DMS79 (cell line): Measurements from ENCODE around the gene PCDHB14.
"Not testable (repeated sequence)": the region's sequence is repeated elsewhere in the genome, so short reads cannot be mapped to it uniquely, and the experiment has no call there.

Experiments
- DNase-seq: peaks from one replicate; lab custom pipeline; 2025; lab: John Stamatoyannopoulos, UW

Gene PCDHB14

DNA sequence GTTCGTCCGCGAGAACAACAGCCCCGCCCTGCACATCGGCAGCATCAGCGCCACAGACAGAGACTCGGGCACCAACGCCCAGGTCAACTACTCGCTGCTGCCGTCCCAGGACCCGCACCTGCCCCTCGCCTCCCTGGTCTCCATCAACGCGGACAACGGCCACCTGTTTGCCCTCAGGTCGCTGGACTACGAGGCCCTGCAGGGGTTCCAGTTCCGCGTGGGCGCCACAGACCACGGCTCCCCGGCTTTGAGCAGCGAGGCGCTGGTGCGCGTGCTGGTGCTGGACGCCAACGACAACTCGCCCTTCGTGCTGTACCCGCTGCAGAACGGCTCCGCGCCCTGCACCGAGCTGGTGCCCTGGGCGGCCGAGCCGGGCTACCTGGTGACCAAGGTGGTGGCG lies 12.9 kb upstream of the PCDHB14 start:
- not testable (repeated sequence) for DNase-seq

GRCh38 chr5:141210849-141211248 lies 12.3 kb upstream of the PCDHB14 start:
- DNase-seq = not testable (repeated sequence)

DNA sequence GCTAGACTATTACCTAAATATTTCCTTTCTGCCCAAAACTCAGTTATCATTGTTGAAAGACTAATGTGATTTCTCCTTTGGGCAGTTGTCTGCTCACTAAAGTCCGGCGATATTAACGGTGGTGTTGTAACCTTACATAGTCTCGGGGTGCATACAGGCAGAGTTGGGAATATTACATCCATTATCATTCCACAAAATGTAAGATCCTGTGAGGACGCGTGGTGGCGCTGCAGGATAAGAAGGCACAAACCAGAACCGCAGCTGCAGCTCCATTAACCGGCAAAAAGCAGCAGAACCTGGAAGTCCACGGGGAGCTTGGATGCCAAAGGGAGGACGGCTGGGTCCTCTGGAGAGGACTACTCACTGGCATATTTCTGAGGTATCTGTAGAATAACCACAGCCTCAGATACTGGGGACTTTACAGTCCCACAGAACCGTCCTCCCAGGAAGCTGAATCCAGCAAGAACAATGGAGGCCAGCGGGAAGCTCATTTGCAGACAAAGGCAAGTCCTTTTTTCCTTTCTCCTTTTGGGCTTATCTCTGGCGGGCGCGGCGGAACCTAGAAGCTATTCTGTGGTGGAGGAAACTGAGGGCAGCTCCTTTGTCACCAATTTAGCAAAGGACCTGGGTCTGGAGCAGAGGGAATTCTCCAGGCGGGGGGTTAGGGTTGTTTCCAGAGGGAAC lies 9.3 kb upstream of the PCDHB14 start, which contains the start of gene PCDHB13:
Gene PCDHB13, plus strand, starts transcription at position 264 of the 684 bp plus-strand sequence. Its CDS starts 205 bp downstream, at position 469.
- DNase-seq = not testable (repeated sequence)

- not testable (repeated sequence) for DNase-seq
Observed at GRCh38 chr5:141214583-141214982, 8.6 kb upstream of the PCDHB14 start.

GRCh38 chr5:141215504-141215903 lies 7.6 kb upstream of the PCDHB14 start:
- not testable (repeated sequence) for DNase-seq

- DNase-seq = not testable (repeated sequence)
Observed at GRCh38 chr5:141216035-141216434, 7.1 kb upstream of the PCDHB14 start.

GRCh38 chr5:141224844-141225243 lies 1.7 kb downstream of the PCDHB14 start:
- not testable (repeated sequence) for DNase-seq

- not testable (repeated sequence) for DNase-seq
Observed at GRCh38 chr5:141225421-141225820, 2.3 kb downstream of the PCDHB14 start.

GRCh38 chr5:141234109-141234667 lies 11.0 kb downstream of the PCDHB14 start:
- no peak for DNase-seq

DNA sequence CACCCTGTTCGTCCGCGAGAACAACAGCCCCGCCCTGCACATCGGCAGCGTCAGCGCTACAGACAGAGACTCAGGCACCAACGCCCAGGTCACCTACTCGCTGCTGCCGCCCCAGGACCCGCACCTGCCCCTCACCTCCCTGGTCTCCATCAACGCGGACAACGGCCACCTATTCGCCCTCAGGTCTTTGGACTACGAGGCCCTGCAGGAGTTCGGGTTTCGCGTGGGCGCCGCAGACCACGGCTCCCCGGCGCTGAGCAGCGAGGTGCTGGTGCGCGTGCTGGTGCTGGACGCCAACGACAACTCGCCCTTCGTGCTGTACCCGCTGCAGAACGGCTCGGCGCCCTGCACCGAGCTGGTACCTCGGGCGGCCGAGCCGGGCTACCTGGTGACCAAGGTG lies 12.8 kb downstream of the PCDHB14 start:
- not testable (repeated sequence) for DNase-seq

DNA sequence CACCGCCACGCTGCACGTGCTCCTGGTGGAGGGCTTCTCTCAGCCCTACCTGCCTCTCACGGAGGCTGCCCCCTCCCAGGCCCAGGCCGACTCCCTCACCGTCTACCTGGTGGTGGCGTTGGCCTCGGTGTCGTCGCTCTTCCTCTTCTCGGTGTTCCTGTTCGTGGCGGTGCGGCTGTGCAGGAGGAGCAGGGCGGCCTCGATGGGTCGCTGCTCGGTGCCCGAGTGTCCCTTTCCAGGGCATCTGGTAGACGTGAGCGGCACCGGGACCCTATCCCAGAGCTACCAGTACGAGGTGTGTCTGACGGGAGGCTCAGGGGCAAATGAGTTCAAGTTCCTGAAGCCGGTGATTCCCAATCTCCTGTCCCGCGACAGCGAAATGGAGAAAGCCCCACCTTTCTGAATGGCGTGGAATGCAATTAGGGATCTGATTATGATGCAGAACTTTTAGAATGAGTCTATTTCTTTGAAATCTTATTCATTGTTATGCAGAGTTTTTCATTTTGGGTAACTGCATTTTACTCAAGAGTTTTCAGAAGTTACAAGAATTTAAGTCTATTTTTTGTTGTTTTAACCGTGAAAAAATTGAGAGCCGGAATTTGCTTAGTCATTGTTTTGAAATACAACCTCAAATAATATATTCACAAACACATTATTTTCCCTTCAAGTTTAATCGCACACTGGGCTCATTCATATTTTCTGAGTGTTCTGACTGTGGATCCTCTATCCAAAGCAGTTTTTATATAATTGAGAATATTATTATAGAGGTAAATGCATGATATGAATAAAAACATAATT lies 13.6 kb downstream of the PCDHB14 start:
- DNase-seq = no peak

- DNase-seq = no peak
Observed at GRCh38 chr5:141241496-141241895, 18.4 kb downstream of the PCDHB14 start.

GRCh38 chr5:141245250-141245717 lies 22.1 kb downstream of the PCDHB14 start, which contains the start of gene PCDHB15:
TSS of gene PCDHB15 (plus strand) at chr5:141245395. CDS start at chr5:141245579, 184 bp downstream.
- no peak for DNase-seq

- not testable (repeated sequence) for DNase-seq
Observed at GRCh38 chr5:141246971-141247370, 23.8 kb downstream of the PCDHB14 start.

- not testable (repeated sequence) for DNase-seq
Observed at GRCh38 chr5:141247434-141247833, 24.3 kb downstream of the PCDHB14 start.

DNA sequence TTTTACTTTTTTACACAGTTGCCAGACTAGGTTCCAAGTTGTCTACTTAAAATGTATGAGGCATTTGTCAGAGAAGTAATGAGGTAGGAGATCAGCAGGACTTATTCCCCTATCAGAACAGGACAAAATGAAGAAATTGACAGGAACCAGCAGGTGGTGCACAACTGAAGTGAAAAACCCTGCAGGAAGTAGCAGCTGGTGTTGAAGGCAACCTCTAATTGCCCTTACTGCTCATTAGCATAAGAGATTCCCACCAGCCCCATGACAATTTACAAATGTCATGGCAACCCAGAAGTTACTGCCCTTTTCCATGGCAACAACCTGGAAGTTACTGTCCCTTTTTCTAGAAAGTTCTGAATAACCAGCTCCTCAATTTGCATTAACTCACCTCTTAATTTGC lies 27.4 kb downstream of the PCDHB14 start:
- DNase-seq = no peak

DNA sequence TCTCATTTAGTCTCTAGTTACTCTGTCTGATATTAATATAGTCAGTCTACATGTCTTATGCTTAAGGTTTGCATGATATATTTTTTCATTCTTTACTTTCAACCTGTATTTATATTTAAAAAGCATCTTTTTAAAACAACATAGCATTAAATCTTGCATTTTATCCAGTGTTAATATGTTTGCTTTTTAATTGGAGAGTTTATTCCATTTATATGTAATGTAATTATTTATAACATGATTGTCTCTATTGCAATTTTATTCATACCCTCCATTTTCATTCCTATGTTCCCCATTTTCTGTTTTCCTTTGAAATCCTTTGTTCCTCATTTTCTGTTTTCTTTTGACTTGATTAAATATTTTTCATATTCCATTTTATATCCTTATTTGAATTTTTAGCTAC lies 35.3 kb downstream of the PCDHB14 start:
- DNase-seq = no peak

DNA sequence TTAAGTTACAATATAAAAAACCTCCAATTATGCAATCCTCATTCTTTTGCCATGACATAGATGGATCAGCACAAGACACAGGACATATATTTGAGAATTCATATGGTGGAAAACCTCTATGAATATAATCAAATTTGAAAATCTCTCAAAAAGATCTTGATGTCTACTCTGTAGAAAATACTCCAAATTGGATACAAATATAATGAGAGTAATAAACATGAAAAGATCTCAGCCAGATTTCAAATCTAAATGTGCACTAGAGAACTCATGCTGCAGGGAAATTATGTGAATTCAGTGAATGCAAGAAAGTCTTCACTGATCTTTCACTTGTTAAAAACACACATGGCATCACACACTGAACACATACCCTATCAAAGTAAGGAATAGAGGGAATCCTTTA lies 35.8 kb downstream of the PCDHB14 start:
- DNase-seq = no peak

DNA sequence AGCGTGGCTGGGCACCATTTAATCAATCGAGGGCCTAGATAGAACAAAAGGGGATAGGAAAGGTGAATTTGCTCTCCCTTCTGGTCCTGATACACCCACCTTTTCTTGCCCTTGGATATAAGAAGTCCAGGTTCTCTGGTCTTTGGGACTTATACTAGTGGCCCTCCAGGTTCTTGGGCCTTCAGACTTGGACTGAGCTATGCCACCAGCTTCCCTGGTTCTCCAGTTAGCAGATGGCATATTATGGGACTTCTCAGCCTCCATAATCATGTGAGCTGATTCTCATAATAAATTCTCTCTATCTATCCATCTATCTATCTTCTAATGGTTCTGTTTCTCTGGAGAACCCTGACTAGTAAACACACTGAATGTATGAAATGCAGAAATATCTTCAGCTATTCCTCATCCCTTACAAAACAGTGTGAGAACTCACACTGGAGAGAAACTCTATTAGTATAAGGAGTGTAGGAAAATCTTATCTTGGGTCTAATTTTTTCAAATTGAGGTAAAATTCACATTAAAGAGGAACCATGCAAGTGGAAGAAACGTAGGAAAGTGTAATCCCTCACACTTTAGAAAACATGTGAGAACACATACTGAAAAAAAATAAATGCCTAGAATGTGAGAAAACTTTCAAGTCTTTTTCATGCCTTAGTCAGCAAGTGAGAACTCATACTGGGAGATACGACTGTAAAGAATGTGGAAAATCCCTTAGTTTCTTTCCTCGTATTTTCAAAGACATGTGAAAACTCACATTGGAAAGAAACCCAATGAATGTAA lies 37.5 kb downstream of the PCDHB14 start:
- DNase-seq = no peak

DNA sequence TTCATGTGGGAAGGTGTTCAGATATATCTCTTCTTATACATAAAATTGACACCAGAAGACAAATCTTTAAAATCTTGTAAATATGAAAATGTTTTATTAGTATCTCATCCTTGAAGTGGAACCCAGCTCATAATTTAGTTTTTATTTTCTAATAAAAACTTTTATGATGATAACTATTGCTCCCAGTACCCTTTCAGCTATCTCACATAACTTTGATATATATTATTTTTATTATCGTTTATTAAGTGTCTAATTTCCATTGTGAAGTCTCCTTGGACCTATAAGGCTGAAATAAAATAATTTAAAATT lies 38.0 kb downstream of the PCDHB14 start:
- no peak for DNase-seq

DNA sequence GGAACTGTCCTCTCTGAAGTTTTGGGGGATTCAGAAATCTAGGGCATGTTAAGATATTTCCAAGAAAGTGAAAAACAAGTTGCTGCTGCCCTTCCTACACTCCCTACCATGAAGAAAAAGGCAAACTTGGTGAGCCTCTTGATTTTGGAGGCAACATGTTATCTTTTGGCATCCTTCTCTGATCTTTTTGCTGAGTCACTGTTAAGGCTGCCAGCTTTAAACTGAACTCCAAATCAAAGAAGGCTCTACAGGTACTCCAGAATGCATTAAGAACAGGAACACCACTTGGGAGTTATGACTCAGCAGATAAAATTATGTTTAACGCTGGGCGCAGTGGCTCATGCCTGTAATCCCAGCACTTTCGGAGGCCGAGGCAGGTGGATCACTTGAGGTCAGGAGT lies 46.1 kb downstream of the PCDHB14 start:
- DNase-seq = no peak

- no peak for DNase-seq
Observed at GRCh38 chr5:141272906-141273305, 49.8 kb downstream of the PCDHB14 start.
